ENCODE results near the gene SRPRA. TPM values are rescaled to one million over a fixed set of nuclear protein-coding genes. Genes with fewer than 3 reads are reported as not detected.

SRPRA gene
- total and polyA plus RNA-seq, 2 donors (not counting 3 experiments of a cell fraction or from before 2014, with no cell fraction given) = 104 to 116 TPM

GRCh38 chr11:126297004-126297403 is 28.3 kb upstream of the SRPRA start:
- no peaks in the 10 kb centered on the region for H3K9me1 ChIP-seq (replicated peaks; ENCODE audit: control insufficient read depth, extremely low read depth, insufficient read depth, low read length)
- FAIRE-seq (no peak), DNase-seq (ENCODE audit: low read depth, low spot score) (no peak)
- TF ChIP-seq POLR2AphosphoS5 (IDR thresholded peaks at IDR 0.05; ENCODE audit: insufficient read depth, low read depth, low read length) = no peak
- TF ChIP-seq MYC (IDR thresholded peaks at IDR 0.05; ENCODE audit: low read depth, low read length) = no peak
- TF ChIP-seq GATA2 (IDR thresholded peaks at IDR 0.05; ENCODE audit: insufficient read depth, insufficient read length, low read depth, low read length) = no peak
- no peak for TF ChIP-seq POLR2A (IDR thresholded peaks at IDR 0.05; ENCODE audit: low read depth, low read length)
- no peak for TF ChIP-seq JUN (IDR thresholded peaks at IDR 0.05; ENCODE audit: borderline replicate concordance, insufficient read depth, insufficient read length, low read depth)
- no peak for TF ChIP-seq EZH2 (IDR thresholded peaks at IDR 0.05; ENCODE audit: borderline replicate concordance, low read depth, low read length, severe bottlenecking)
- TF ChIP-seq CTCF (IDR thresholded peaks at IDR 0.05; ENCODE audit: extremely low read depth in 1 of 2, insufficient read depth in 1 of 2, low read depth in 1 of 2, low read length in 2 of 2) = no peak
- TF ChIP-seq FOS (IDR thresholded peaks at IDR 0.05; ENCODE audit: borderline replicate concordance, insufficient read depth, low read length) = no peak
- no peak for TF ChIP-seq MAX (IDR thresholded peaks at IDR 0.05; ENCODE audit: insufficient read depth, insufficient read length)
- intact Hi-C loops (cut with micrococcal nuclease) (no loop called here), dilution Hi-C loops (cut with MboI; ENCODE audit: extremely low pct_ligation_motif_present, low sequenced_read_pairs) (no loop called here)
- H4K20me1 ChIP-seq (replicated peaks; ENCODE audit: control insufficient read depth, extremely low read depth, insufficient read depth, low read length) = no peaks in the 10 kb centered on the region
- no peaks in the 10 kb centered on the region for H3K27me3 ChIP-seq (ENCODE audit: control insufficient read depth in 2 of 2, insufficient read depth in 2 of 2, low read length in 2 of 2)
- no peaks in the 10 kb centered on the region for H3K79me2 ChIP-seq (ENCODE audit: control insufficient read depth, insufficient read depth, low read length)
- H3K4me1 ChIP-seq (ENCODE audit: control insufficient read depth, extremely low read depth, insufficient read depth, low read length) = no peaks in the 10 kb centered on the region
- POLR2A ChIA-PET = no interaction called here
- H3K9ac ChIP-seq (replicated peaks; ENCODE audit: extremely low read depth, insufficient read depth, low read length) = no peak overlapping the region
- H3K4me3 ChIP-seq (replicated peaks in 1 of 3; ENCODE audit: insufficient read depth in 1 of 3, low read depth in 1 of 3, low read length in 3 of 3) = no peak overlapping the region
- no peak overlapping the region for H3K4me2 ChIP-seq (ENCODE audit: insufficient read depth, low read length)
- no peak overlapping the region for H3K27ac ChIP-seq (ENCODE audit: insufficient read depth, low read depth, low read length)
- no peak overlapping the region for H2AFZ ChIP-seq (ENCODE audit: low read depth, low read length)
- peaks cover 2 to 11% of the 10 kb centered on the region in 2 experiments for H3K36me3 ChIP-seq (ENCODE audit: control insufficient read depth in 2 of 2, extremely low read depth in 1 of 2, insufficient read depth in 2 of 2, low read length in 2 of 2)
- CTCF ChIA-PET = no interaction called here
- no TSS peak for BruUV-seq (replicated peaks)
- H3K9me3 ChIP-seq (replicated peaks; ENCODE audit: control insufficient read depth, insufficient read depth, low read length) = no peaks in the 10 kb centered on the region
